ENCODE results near the gene PDE4B.

DNA sequence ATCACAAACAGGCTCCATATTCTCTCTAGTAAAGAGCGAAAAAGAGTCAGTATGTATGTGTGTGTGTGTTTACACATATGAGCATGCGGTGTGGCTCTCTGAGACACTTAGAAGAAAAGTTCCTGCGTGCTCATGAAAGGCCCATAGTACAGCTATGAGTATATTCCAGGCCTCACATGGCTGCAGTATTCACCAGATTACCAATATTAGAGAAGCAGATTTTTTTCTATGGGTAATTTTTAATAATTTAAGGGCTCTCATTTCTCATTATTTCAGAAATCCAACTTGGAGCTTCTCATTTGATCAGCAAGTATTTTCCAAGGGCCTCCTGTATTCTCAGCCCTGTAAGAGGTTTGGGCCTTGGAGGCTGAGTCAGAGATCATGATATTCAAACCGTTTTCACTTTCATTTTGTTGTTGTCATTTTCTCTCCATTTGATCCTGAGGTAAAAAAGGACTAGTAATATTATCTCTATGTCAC is 508.3 kb downstream of the PDE4B start:
- TF ChIP-seq, protein P1, sequence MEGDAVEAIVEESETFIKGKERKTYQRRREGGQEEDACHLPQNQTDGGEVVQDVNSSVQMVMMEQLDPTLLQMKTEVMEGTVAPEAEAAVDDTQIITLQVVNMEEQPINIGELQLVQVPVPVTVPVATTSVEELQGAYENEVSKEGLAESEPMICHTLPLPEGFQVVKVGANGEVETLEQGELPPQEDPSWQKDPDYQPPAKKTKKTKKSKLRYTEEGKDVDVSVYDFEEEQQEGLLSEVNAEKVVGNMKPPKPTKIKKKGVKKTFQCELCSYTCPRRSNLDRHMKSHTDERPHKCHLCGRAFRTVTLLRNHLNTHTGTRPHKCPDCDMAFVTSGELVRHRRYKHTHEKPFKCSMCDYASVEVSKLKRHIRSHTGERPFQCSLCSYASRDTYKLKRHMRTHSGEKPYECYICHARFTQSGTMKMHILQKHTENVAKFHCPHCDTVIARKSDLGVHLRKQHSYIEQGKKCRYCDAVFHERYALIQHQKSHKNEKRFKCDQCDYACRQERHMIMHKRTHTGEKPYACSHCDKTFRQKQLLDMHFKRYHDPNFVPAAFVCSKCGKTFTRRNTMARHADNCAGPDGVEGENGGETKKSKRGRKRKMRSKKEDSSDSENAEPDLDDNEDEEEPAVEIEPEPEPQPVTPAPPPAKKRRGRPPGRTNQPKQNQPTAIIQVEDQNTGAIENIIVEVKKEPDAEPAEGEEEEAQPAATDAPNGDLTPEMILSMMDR (IDR thresholded peaks at IDR 0.05), result no peak
- TF ChIP-seq POLR2A (IDR thresholded peaks at IDR 0.05), result no peak

All from lower leg skin (tissue), 3 donors.